Cerebellar cortex (tissue), 1 donor: ENCODE measurements around the gene VPS45.

Source experiments
- DNase-seq: peaks from one replicate; pipeline ENCODE4 v3.0.0-alpha.2; 2015; ENCODE audit warnings: low spot score

Gene VPS45

GRCh38 chr1:150194381-150195031 lies 126.9 kb downstream of the VPS45 start:
- DNase-seq, result no peak
